ENCODE data around the gene UBL4A.
"Not testable (repeated sequence)": the region's sequence is repeated elsewhere in the genome, so short reads cannot be mapped to it uniquely, and the experiment has no call there.

The UBL4A gene

DNA sequence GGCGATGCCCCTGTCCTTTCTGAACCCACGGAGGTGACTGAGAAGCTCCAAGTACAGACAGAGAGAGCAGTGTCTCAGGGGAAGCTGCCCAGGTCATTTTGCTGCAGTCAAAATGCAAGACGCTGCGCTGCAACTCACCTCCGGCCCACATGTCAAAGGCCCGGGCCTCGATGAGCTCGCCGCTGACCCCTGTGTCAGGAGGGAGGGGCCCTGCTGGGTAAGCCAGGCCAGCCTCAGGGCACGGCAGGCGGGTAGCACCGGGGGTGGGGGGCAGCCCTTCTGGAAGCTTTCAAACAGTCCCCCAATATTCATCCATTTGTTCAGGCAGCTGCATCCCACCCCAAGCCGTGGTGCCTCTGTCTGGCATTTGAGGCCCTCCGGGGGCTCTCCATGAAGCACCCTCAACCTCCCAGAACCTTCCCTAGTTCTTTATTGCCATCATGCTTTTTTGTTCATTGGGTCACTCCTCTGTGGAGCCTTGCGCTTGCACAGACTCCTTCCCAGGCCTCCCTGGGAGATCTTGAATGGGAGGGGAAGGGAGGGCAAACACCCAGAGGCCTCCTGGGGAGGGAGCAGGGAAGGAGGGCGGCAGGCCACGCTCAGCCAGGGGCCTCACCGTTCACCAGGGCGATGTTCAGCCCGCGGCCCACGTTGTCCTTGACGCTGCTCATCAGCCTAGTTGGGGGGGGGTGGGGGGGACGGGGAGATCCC is 21.4 kb upstream of the UBL4A start:
- DNase-seq, result no peak

DNA sequence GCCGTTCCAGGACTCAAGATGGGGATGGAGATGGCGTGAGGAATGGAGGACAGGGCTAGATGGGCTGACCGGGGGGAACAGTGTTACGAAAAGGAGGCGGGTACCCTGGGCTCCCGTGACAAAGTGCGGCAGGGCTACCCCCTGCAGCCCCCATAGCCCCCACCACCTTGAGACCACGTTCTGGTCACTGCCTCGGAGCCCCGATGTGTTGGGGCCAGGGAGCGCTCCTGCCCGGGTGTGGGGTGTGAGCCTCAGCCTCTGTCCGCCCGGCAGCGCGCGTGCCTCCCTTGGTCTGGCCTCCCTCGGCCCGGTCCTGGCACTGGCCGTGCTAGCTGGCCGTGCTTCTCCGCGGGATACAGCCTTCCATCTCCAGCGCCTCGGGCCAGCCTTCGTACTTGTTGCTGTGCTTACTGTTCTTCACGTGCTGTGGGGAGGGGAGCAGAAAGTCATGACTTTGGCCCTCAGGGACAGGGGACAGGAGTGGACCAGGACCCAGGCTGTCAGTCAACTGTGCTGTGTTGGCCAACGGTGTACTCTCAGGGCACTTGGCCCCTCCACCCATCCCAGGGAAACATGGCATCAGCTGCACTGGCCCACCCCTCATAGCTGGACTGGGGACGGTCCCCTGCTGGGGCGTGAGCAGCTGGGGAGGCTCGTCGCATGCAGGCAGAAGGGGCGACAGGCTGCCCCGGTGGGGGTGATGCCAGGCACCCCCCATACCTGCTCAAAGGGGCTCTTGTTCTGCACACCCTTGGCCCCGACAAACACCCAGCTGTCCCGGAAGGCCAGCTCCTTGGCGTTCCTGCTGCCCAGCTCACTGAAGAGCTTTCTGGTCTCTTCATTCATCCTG is 20.3 kb upstream of the UBL4A start:
- DNase-seq, result no peak

DNA sequence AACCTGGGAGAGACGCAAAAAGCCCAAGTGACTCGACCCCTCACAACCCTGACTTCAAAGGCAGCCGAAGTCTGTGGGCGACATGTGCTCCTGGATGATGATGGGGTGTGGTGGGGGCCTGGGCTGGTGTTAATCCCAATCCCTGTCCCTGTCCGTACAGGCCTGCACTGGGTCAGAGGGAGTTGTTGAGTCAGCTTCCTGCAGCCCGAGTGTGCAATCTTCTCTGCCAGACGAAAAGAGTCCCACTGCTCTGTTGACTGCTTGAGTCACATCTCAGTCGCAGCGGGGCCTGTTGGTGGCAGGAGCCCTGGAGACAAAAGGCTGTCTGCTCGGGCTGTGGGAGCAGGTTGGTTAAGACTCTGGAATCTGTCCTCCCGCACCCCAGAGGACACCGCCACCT is 19.3 kb upstream of the UBL4A start:
- no peak for DNase-seq

DNA sequence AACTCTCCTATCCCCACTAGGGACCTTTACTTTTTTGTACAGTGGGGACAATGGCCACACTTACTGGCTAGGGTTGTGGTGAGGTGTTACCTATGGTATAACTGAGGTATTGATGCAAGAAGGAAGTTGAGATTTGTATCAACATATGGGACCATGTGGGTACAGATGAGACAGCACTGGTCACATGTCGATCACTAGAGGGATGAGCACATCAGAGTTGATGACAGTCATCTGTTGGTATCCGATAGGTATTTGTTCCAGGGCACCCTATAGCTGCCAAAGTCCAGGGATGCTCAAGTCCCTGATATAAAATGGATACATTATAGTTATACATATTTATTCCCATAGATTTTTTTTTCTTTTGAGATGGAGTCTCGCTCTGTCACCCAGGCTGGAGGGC is 16.6 kb upstream of the UBL4A start:
- DNase-seq, result no peak

DNA sequence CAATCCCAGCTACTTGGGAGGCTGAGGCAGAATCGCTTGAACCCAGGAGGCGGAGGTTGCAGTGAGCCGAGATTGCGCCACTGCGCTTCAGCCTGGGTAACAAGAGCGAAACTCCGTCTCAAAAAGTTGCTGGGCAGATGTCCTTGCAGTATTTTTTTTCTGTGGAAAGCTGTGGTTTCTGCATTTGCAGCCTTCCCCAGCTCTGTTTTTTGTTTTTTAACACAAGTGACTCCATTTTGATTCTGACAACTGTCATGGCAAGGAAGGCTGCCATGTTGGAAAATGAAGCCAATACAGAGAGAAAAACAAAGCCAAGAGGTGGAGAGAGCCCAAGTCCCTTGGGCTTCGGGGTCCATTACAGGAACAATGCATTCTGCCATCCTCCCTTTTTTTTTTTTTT is 15.7 kb upstream of the UBL4A start:
- DNase-seq, result no peak

DNA sequence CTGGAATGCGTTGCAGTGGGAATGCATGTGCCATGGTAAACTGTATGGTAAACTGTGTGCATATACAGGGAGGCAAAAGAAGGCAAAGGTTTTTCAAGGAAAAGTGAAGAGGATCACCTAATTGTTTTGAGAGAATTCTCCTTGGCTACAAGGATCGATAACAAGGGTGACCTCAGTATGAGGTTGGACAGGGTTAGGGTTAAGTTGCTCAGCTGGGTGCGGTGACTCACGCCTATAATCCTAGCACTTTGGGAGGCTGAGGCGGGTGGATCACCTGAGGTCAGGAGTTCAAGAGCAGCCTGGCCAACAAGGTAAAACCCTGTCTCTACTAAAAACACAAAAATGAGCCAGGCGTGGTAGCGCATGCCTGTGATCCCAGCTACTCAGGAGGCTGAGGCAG is 15.0 kb upstream of the UBL4A start:
- DNase-seq, result not testable (repeated sequence)

DNA sequence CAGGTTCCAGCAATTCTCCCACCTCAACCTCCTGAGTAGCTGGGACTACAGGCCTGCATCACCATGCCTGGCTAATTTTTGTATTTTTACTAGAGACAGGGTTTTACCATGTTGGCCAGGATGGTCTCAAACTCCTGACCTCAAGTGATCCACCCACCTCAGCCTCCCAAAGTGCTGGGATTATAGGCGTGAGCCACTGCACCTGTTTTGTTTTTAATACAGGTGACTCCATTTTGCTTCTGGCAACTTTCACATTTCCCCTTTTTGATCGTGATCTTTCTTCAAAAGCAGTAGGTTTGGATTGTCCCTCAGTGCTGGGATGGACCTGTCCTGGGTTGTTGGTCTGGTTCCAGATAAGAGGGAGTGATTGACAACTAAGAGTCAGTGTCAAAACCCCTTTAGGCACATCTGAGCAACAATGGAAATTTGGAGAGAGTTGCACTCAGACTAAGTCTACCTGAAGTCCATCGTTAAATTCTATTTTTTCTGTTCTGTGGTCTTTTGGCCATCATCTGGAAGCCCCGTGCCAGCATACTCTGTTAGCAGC is 10.2 kb upstream of the UBL4A start:
- not testable (repeated sequence) for DNase-seq

DNA sequence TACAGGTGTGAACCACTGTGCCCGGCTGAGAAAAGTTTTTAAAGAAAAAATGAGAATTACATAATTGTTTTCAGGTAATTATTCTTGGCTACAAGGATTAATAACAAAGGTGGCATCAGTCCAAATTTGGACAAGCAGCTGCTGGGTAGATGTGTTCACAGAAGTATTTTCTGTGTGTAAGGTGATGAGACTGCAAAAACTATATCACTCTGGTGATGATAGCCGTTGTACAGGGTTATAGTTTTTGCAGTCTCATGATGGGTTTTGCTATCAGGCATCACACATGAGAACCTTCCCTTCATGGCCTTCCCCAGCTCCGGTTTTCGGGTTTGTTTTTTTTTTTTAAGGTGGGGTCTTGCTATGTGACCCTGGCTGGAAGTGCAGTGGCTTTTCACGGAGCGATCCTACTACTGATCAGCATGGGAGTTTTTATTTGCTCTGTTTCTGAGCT is 9.1 kb upstream of the UBL4A start:
- no peak for DNase-seq

DNA sequence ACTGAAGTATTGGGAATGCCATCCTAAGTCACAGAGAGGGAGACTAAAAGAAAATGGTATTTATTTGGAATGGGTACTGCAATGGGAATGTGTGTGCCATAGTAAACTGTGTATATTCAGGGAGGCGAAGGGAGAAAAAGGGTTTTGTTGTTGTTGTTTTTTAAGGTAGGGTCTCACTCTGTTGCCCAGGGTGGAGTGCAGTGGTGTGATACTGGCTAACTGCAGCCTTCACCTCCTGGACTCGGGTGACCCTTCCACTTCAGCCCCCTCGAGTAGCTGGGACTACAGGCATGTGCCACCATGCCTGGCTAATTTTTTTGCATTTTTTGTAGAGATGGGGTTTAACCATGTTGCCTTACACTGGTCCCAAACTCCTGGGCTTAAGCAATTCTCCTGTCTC is 8.3 kb upstream of the UBL4A start:
- DNase-seq, result no peak

DNA sequence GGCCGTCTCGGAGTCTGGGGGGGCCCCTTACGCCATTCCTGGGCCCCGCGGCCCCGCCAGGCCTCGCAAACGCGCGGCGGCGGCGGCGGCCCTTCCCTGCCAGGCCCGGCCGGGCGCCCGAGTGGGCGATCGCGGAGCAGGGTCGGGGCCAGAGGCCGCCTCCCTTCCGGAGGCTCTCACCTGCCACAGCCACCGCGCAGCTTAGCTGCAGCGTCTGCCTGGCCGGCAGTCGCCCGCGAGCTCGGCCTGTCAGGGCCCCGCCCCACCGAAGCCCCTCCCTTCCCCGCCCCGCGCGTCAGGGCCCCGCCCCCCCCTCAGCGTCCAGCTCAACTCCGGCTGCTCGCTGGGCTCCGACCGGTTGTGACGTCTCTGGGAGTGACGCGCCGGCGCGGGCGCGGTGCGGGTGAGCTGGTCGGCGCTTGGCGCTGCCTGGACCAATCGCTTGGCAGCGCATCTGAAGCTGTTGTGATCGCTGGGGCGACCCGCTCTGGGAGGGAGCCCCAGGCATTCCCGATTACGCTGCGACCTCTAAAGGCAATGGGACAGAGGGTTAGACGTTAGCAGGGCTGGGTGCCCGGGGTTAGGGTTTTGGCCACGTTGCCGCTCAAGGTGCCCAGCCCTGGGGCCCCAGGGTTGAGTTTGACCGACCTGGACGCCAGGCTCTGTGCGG is 4.1 kb upstream of the UBL4A start, which contains the start of gene SLC10A3:
Gene SLC10A3 (minus strand): TSS at position 216 of the 670 bp plus-strand sequence. CDS start 1,689 bp downstream, outside the sequence.
- DNase-seq, result peak; percentile 94

DNA sequence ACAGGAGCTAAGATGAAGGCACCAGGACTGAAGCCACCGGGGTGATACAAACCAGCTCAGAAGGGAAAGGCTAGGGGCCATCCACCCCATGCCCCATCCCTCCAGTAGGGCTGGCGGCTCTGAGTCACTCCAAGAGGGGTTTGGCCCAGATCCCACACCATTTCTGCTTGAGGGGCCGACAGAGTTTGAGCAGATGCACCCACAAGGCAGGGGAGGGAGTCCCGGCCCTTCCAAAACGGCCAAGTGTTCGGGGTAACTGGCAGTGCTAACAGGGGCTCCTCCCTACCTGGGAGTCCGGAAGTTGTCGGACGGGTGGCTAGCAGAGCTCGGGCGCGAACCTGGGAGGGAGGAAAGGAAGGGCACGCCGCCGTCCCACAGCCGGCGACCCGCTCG is 3.6 kb upstream of the UBL4A start:
- DNase-seq, result peak; percentile 21

DNA sequence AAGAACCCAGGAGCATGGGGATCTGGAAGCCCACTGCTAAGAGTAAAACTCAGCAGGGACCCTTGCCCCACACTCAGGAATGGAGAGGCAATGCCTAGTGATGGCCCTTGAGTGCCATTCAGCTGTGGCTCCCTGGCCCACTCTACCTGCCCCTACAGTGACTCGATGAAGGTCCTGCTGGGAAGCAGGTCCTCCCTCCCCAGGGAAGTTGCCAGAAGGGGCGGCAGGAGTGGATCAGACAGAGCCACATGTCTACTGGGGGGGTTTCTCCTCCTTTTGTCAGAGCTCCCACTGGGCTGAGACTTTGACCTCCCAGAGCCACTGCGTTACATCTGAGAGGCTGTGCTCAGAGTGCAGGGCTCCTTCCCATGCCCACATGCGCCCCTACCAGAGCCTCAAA is 2.8 kb upstream of the UBL4A start:
- DNase-seq, result no peak

DNA sequence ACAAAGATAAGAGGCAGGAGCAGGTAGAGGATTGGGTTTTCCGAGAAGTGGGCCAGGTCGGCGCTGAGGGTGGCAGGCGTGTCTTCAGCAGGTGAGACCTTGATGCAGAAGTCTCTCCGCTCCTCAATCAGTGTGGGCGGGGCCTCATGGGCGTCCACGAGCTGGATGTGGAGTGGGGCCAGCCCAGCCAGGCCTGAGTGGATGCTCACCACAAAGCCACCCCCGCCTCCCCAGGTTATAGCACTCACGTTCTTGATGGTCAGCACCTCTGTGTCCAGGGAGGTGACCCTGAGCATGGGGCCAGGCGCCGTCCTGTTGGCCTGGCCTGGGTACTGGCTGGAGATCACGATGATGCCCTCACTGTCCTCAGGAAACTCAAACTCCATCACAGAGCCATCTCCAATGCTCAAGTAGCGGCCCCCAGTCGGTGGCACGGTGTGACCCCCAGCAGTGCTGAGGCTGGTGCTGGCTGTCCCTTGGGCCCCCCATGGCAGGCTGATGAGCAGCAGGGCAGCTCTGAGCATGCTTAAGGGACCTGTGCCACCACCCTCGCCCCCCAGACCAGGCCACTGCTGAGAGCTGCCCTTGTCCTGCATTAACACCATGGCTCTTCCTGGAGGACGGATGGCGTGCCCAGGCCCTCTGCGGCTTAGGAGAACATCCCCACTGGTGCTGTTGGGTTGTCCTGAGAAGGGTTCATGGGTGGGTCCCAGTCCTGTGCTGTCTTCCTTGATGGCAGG is 2.1 kb upstream of the UBL4A start:
- DNase-seq, result no peak

DNA sequence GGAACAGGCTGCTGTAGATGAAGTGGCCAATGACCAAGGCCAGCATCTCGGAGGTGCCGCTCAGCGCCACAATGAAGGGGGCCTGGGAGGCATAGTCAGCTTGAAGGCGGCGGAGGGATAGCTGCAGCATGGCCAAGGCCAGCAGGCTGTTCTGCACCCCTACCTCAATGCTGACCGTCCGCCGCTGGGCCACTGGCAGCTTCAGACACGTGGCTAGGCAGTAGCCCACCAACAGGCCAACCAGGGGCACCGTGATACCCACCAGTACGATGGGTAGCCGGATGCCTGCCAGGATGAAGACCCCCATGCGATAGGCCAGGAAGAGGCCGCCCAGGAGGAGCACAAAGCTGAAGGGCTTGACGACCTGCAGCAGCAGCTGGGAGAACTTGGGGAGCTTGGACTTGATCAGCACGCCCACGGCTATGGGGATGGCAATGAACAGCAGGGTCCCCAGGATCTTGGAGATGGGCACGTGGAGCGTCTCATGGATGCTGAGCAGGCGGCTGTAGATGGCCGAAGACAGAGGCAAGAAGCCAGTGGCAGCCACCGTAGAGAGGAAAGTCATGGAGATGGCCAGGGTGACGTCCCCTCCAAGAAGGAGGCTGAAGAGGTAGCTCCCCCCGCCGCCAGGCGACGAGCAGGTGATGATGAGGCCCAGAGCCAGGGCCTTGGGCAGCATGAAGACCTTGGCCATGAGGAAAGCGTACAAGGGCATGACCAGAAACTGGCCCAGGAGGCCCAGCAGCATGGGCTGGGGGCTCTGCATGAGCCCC is 1.3 kb upstream of the UBL4A start:
- DNase-seq, result no peak

DNA sequence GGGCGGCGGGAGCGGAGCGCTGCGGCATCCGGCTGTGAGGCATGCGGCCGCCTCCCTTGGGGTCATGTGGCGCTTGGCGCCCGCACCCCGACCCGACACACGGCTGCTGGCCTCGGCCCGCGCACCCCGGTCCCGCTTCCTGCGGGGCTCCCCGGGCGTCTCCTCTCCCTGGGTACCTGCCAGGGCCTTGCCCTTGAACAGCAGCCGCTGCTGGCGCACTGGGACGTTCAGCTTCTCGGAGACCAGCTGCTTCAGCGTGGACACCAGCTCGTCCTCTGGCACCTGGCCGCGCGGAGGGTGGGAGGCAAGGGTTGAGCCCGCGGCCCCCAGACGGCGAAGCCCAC is 391 bp downstream of the UBL4A start:
- DNase-seq, result peak; percentile 34

DNA sequence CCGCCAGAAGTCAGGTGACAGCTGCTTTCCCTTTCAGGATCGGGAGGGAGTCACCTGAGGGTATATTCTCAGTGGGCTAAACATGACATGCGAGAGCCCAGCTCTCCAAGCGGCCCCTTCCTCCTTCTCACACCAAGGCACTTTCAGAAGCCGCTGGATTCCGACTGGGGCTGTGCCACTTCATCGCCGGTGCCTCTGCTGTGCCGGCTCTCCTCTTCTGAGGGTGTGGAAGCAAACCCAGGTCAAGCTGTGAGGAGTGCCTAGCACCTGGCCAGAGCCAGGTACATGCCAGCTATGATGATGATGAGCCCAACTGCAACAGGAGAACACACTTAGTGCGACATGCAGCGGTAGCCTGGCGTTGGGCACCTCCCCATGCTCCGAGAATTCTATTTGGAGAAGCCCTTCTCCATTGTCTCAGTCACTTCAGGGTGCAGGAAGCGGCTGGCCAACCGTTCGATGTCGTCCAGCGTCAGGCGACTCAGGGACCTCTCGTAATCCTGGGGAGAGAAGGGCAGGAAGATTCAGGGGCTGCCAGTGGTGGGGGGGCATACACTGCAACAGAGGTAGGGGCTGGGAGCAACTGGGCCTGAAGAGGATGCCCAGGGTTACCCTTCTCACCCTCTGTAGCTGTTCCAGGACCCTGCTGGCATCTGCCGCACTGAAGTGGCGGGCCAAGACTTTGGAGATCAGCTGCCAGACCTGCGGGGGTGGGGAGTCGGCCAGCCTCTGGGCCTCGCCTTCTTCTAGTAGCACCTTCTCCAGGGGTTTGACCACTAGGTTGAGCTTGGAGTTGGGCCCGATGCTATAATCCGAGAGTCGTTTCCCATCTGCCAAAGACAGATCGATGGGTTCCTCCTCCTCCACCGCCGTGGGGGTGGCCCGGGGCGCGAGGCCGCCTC is 1.0 kb downstream of the UBL4A start:
- DNase-seq, result peak; percentile 17

DNA sequence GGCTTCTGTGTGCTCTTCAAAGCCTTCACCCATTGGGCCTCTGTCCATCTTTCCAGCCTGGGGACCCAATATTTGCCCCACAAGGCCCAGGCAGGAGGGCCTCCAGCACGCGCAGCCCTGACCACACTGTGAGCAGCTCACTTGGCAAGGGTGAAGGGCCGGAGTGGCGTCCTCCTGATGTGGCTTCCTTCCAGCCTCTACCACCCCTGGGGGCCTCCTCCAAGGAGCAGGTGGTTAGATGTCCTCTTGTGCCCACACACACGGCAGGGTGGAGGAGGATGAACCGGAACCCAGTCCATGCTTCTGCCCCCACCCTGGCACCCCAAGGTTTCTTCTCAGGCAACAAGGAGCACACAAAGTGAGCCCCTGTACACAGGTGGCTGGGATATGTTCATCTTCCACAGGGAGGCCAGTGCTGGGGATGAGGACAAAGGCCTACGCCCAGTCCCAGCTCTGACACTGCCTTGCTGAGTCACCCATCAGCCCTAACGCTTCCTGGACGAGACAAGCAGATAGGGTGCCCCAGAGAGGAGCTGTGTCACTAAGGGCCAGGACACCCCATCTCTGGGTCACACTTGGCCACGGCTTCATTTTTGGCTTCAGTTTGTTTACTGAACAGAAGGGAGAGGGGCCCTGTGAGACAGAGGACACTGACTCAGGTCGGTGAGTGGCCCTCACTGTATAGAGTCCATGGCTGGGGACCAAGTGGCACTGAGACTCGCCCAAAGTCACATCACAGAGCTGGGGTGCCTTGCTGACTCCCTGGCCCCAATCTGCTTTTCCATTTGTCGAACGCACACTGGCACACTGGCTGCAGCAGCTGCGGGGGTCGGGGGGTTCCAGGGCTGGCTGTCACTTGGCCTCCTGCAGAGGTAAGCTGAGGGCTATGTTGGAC is 1.9 kb downstream of the UBL4A start:
- no peak for DNase-seq

DNA sequence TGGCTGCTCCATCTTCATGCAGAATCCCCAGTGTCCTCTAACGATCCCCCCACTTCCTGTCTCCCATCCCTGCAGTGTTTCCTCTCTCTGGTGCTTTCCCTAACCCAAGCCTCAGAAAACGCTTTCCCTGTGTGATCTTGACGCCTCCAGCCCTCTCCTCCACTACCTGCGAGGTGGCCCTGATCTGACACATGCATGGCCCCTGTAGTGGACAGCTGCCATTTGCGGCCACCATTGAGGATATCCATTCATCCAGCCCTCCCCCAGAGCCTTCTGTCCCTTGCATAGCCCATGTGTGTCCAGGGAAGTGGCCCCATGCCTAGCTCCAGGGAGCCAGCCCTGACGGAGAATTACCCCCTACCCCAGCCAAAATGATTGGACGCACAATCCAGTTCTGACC is 3.1 kb downstream of the UBL4A start:
- DNase-seq, result no peak

DNA sequence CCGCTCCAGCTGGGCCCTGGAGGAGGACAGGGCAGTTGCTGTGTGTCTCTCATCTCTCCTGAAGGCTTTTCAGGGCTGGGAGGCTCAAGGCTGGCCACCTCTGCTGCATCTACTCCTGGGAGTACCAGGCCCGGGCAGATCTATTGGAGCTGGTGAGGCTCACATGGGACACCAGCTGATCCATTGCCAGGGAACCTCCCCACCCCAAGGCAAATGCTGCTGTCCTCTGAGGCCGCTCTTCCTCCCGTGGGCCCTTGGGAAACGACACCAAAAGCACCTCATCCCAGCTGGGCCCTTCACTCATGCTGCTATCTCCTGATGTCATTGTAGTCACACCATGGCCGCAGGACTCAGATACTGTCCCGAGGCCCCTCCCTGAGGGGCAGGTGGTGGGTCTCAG is 3.6 kb downstream of the UBL4A start:
- DNase-seq, result no peak

Data from eye (tissue), 1 donor.